Hematopoietic multipotent progenitor cell treated with erythropoietin and hydrocortisone succinate and interleukin-3 and kit ligand, for 15 days (in vitro differentiated cells): ENCODE data around the gene ADIRF.
"Not testable (repeated sequence)": the region's sequence is repeated elsewhere in the genome, so short reads cannot be mapped to it uniquely, and the experiment has no call there.

Source experiments
- DNase-seq: peaks from one replicate; pipeline ENCODE4 v3.0.0-alpha.2; 2015; ENCODE audit warnings: low spot score

Gene ADIRF

DNA sequence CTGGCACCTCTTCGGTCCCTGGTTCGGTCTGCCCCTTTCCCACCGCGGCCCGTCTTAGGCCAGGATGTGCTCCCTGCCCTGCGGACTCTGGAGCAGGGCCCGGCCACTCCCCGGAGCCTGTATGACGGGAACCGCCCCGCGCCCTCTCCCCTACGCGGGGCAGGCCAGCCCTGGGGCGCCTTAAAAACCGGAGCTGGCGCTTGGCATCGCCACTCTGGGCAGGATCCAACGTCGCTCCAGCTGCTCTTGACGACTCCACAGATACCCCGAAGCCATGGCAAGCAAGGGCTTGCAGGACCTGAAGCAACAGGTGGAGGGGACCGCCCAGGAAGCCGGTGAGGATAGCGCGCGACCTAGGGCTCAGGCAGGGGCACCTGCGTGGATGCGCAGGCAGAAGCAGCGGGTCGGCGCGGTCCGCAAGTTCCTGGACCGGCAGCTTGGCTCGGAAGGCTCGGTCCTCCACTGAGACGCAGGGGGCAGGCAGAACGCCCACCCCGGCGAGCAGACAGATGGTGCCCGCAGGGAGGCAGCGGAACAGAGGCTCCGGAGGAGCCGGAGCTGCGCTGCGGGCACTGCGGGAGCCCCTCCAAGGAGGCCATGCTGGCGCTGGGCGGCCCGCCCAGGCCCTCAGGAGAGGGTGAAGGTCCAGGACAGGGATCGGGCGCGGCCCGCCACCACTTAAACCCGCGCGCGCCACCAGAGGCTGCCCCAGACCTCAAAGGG is at the start of gene ADIRF:
Gene ADIRF (plus strand): TSS at position 212 of the 723 bp plus-strand sequence. CDS start 63 bp downstream, at position 275.
- no peak for DNase-seq

DNA sequence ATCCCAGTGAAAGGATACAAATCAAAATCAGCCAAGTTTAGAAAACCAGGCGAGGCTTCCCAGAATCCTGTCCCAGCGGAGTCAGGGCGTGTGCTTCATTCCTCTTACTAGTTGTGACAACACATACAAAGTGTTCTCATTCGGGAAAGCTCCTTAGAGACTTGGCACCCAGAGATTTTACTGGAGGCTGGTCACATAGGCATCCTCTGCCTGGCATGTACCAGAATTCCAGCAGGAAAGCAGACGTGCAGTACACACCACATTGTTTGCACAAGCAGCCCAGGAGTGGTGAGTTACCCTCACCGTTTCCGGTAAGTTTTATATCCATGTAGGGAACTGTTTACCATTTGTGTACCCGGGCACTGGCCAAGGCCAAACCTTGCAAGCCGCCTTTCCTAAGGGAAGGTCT is 45.7 kb upstream of the ADIRF start:
- DNase-seq = no peak

DNA sequence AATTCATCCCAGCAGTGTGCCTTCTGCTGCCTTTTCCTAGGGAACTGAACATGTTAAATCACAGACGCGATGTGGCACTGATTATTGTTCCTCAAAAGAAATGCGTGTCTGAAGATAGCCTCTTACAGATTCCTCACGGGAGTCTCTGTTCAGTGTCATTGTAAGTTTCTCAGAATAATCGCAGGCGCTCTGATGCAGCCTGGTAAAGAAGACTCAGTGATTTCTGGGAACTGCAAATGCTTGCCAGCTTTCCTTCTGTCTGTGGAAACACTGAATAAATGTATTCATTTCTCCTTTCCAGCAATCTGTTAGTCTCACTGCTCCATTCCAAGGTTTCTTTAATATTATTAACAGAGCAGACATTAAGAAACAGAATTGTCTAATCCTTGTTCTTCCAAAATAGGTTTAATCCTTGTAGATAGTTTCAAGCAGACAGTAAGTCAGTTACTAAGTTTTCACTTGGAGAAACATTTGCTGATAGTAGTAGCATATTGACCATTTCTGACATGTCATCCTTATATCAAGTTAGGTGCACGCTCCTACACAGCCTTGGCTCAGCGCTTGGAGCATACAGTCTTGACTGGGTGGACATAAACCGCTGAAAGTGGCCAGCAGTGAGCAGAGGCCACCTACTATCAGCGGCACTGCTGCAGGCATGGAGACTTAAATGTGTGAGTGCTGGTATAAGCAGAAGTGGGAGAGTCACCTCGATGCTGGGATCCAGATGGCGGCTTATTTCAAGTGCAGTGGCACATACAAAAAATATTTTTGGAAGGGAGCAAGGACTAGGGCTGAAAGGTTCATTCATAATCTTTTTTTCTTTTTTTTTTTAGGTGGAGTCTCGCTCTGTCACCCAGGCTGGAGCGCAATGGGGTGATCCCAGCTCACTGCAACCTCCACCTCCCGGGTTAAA is 38.6 kb upstream of the ADIRF start:
- DNase-seq = no peak

DNA sequence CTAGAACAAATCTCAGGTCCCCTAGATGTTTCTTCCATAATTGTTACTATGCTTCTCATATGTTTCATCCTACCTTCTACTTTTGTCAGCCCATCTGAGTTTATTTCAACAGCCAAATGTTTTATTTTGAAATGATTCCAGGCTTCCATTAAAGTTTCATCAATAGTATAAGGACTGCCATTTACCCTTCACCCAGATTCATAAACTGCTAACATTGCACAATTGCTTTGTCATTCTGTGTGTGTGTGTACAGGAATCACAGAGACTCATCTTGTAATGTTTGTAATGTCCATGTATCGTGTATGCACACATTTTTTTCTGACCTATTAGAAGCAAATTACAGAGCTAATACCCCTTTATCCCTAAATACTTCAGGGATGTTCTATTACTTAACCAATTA is 36.4 kb upstream of the ADIRF start:
- DNase-seq = no peak

DNA sequence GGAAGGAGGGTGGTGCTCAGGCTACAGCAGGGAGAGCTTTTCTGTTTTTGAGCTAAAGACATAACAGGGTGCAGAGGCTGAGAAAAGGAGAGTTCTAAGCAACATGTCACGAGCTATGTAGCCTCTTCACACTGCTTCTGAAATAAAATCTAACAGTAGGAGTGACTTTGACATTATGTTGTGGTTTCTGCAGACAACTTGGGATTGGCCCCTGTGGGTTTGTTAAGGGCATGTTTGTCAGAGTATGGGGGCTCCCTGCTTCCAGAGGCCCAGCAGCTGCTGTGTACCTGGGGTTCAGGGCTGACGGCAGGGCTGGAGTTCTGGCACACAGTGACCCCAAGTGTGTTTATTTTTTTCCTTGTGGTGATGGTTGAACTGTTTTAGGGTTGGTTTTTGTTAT is 35.6 kb upstream of the ADIRF start:
- no peak for DNase-seq

DNA sequence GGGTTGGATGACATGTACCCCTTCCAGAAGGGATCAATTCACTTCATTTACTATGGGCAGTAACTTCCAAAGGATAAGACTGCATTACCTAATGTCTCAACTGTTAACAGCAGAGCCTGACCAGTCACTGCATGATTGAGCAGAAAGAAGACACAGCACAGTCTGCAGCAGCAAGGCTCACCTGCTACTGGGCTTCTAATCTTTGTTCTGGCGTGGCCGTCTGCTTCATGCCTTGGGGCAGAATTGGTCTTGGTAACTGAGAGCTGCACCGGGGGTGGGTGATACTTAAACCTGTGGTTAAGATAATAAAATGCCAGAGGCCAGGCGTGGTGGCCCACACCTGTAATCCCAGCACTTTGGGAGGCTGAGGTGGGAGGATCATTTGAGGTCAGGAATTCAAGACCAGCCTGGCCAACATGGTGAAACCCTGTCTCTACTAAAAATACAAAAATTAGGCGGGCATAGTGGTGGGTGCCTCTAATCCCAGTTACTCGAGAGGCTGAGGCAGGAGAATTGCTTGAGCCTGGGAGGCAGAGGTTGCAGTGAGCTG is 34.0 kb upstream of the ADIRF start:
- DNase-seq = not testable (repeated sequence)

DNA sequence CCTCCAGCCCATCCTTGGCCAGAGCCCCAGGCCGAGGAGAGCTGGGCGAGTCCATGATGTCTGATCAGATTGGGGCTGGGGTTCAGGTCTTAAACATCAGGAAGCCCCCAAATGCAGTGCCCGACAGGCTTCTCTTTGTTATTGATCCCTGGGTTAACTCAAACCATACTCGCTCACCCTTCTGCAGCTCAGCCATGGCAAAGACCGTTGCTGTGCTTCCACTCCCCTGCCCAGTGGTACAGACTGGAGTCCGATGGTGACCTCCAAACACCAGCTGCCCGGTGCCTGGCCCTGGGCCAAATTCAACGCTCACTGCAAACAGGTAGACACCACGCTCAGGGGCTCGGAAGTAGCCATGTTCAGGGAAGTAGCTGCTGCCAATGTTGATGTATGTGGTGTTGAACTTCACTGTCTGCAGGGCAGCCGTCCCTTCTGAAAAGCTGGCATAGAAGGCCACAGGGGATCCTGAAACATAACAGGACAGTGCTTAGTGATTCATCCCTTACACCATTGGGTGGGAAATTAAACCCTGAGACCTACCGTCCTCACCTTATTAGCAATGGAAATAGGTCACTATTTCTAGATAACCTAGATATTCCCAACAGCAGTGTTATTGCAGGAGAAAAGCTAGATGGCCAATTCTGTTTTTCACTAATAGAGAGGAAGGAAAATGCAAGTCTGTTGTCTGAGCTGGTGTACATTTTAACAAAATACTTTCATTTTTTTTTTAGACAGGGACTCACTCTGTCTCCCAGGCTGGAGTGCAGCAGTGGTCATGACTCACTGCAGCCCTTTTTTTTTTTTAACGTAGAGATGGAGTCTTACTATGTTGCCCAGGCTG is 31.4 kb upstream of the ADIRF start:
- no peak for DNase-seq

DNA sequence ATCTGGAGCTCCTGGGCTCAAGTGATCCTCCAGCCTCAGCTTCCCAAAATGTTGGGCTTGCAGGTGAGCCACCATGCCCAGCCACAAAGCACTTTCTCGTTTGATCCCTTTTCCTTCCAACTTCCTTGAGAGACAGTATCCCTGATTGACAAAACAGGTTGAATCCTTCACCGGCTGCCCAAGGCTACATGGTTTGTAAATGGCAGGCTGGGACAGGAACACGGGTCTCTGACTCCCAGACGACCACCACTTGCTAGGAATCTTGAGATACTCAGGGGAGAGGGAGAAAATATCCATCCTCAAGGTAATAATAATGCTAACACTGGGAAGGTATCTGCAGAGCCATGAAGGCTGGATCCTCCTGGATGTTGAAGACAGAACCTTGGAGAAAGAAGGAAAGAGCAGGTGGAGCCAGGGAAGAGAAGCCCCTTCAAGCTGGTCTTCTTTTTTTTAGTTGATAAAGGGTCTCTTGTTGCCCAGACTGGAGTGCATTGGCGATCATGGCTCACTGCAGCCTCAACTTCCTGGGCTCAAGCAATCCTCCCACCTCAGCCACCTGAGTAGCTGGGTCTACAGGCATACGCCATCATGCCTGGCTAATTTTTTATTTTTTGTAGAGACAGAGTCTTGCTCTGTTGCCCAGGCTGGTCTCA is 30.7 kb upstream of the ADIRF start:
- DNase-seq = no peak

DNA sequence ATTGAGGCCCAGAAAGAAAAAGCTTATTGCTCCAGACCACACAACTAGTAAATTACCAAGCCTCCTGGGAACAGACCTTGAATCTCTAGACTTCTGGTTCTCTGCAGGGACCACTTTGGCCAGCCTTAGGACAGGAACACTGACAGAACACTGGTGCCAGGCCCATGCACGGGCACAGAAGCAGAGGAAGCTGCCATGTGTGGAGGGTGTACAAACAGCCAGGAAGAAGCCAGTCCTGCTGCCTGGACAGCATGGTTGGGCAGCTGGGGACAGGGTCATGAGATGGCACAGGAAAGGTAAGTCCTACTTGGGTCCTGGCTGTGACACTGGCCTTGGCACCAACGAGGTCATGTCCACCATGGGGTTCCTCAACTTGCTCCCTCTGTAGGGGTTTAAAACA is 30.0 kb upstream of the ADIRF start:
- no peak for DNase-seq

DNA sequence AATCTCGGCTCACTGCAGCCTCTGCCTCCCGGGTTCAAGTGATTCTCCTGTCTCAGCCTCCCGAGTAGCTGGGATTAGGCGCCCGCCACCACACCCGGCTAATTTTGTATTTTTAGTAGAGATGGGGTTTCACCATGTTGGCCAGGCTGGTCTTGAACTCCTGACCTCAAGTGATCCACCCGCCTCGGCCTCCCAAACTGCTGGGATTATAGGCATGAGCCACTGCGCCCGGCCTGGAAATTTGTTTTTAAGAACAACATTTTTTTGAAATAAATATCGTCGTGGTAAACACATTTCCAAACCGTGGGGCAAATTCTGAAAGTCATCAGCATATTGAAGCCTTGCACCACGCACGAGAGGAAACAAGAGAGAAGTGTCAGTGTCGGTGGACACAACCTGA is 28.2 kb upstream of the ADIRF start:
- DNase-seq = not testable (repeated sequence)

DNA sequence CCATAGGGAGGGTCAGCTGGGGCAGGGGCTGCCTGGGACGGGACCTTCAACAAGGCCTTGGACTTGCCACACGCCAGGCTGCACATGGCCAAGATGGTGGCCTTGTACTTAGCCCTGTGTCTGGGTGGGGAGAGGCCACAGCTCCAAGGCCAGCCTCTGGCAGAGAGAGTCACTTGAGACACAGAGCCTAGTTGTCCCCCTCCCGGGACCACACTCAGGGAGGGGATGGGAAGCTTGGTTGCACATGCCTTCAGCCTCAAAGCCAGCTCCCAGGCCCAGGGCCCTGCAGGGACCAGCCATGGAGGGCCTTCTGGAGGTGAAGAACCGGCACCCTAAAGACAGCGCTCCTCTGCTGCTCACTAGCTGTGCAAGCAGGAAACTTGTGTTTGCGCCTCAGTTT is 27.6 kb upstream of the ADIRF start:
- DNase-seq = no peak

DNA sequence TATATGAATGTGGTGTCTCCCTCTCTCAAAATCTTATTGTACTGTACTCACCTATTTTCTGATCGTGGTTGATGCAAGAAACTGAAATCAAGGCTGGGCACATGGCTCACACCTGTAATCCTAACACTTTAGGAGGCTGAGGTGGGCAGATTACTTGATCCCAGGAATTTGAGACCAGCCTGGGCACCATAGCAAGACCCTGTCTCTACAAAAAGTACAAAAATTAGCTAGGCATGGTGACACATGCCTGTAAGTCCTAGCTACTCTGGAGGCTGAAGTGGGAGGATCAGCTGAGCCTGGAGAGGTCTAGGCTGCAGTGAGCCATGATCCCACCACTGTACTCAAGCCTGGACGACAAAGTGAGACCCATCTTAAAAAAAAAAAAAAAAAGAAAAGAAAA is 26.9 kb upstream of the ADIRF start:
- no peak for DNase-seq

DNA sequence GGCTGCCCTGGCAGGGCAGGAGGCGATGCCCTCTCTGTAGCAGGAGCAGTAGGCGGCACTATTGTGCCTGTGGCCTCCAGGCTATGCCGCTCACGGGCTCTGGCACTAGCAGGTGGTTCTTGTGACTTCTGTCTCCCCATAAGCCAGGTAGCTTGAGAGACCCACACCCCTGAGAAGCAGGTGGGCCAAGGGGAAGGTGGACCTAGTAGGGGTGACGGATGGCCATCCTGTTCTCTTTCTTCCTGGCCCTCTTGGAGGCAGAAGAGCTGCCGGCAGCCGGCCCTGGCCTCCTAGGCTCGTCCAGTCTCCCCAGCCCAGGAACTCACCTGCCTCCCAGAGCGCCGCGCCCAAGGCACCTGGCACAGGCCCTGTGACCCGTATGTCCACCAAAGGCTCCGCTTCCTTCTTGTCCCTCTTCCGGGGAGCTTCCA is 26.3 kb upstream of the ADIRF start:
- DNase-seq = no peak

DNA sequence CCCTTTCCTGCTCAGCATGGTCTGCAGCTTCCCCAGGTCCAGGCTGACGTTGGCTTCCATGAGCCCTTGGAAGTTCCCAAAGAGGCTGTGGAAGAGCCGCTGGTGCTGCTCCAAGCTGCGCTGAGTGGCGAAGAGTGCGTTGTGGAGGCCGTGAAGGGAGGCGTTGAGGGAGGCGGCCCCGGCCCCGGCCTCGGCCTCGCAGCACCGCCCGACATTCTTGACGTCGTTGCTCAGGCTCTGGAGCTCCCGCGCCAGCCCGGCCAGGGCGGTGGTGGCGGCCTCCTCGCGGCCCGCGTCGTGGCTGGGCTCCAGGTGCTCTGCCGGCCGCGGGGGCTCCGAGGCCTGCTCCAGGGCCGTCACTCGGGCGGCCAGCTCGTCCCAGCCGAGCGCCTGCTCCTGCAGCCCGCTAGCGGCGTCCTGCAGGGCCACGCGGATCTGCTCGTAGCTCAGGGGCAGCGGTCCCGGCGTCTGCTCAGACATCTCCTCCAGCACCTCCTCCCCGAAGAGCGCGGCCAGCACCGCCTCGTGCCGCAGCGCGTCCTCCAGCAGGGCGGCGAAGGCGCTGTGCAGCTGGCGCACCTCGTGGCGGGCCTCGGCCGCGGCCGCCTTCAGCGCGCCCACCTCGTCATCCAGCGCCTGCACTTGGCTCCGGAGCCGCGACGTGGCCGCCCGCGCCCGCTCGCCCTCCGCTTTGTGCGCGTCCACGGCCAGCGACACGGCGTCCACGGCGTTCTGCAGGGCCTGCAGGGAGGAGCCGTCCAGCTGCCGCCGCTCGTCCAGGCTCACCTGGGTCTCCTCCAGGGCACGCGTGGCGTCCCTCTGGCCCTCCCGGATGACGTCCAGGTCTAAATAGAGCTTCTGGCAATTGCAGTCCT is 25.6 kb upstream of the ADIRF start:
- no peak for DNase-seq

DNA sequence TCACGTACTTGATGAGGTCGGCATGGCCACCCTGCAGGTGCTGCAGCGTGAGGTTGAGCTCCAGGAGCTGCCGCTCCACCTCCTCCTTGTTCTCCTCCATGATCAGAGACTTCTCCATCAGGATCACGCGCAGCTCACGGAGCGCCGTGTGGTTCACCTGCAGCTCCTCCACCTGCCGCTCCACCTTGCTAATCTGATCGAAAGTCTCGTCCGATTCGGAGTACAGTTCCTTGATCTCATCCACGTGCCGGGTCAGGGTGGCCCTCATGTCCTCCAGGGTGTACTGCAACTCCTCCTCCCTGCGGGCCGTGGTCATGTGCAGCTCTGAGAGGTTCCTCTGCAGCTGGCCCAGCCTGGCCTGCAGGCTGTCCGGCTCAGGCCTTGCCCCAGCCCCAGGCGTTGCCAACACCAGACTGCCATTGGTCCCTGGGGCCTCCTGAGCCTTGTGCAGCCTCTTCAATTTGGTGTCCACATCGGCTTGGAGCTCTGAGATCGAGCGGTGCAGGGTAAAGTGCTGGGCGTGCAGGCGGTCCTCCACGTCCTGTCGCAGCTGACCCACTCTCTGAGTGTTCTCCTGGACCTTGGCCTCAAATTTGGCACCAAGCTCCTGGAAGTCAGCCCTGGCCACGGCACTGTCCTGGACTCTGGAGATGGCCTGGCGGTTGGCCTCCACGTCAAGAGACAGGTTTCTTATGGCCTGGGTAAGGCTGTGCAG is 24.8 kb upstream of the ADIRF start:
- DNase-seq = no peak

DNA sequence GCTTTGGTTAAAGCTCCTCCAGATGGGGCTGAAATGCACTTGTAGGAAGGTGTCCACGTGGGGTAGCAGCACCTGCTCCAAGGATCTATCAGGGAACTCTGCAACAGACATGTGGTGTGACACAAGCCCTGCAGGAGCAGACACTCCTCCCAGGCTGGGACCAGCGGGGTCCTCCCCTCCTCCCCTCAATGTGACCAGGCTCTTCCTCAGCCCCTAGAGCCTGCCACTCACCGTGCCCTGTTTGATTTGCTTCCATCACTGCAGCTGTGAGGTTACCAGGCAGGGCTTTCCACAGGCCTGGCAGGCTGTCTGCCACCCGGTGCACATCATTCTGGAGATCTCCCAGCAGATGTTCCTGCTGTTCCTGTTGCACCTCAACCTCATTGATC is 24.3 kb upstream of the ADIRF start:
- no peak for DNase-seq

DNA sequence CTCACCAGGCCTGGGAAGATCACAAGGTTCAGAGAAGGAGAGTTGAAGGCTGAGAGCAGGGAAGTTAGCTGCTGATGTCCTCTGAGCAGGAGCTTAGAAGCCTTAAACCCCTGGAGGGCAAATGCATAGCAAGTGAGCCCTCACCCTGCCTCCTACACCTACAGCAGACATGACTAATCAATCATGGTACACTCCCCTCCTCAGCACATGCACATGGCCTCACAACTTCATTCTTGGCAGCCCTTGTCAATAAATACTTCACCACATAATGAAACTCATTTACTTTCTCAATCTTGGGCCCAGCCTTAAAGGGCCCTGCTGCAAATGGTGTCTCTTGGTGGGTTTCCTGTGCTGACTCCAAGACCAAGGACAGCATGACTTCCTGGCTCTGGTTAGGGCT is 23.8 kb upstream of the ADIRF start:
- DNase-seq = no peak

DNA sequence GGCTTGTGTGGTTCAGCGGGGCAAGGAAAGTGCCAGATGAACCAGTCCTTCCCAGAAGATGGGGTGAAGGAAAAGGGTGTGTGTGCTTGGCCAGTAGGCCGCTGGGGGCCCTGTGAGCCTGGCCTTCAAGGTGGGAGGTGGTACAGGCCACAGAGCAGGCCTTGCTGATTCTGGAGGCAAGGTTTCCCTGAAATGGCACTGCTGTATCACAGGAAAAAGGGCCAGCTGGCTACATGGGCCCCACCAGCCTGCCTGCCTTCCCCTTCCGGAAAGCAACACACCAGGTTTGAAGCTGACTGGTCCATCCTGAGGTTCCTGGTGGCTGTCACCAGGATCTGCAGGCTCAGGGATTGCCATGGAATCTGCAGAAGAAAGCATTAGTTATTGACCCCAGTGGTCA is 23.4 kb upstream of the ADIRF start:
- DNase-seq = no peak

DNA sequence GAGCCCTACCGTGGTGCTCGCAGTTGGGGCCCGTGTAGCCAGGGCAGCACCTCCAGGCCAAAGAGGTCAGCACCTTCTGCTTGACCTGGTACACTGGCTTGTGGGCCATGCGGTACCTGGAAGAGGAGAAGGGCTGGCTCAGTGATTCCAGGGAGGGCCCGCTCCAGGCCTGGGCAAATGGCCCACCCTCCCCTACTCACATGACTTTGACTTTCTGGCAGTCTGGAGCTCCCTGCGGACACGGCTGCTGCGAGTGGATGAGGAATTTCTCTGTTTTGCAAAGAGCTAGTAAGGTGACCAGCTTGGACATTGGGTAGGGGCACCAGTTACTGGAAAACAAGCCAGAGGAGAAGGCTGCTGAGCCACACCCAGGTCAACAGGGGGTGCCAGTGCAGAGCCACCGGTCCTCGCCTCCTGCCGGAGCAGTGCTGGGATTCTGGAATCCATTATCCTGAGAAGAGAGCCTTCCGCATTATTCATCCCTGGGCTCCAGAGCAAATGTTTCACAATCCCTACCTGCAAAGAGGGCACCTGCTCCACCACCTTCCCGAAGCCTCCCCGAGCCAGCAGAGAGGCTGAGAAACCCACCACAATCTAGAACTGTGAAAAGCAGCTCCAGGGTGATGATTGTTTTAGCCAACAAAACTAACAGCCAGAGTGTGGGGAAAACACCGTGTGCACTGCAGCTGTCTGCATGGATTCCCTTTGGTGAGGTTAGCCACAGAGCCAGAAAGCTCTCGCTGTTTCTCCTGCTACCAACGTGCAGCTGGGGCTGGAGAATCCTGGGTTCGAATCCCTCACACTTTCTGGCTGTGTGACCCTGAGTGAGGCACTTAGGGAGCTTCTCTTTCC is 22.7 kb upstream of the ADIRF start:
- DNase-seq = no peak
